Heart right ventricle (tissue), 16 donors: ENCODE data around the gene ALK. TPM values are rescaled to one million over a fixed set of nuclear protein-coding genes. Genes with fewer than 3 reads are reported as not detected.

Experiments
- ATAC-seq, 8 donors: fragments of 200-7000 bp; cut with Tn5 transposase; one replicate each; pipeline ENCODE4 v1.9.1; 2020; ENCODE audit warnings: mild to moderate bottlenecking in 8 of 8, moderate library complexity in 8 of 8, moderate number of reproducible peaks in 1 of 8
- DNase-seq, 2 donors: peaks; one replicate each; pipeline ENCODE4 v3.0.0-alpha.2; 2020
- H3K27ac ChIP-seq, 10 donors: fragments of 200-600 bp; sonication (generic) in 2 of 10; one replicate each; pipeline versions ENCODE4 v1.5.0 to v1.8.0; 2020 to 2022; ENCODE audit warnings: mild to moderate bottlenecking in 3 of 10
- H3K27me3 ChIP-seq, 7 donors: fragments of 200-600 bp; one replicate each; pipeline ENCODE4 v1.8.0; 2021 to 2022; ENCODE audit warnings: mild to moderate bottlenecking in 2 of 7
- H3K36me3 ChIP-seq, 9 donors: fragments of 200-600 bp; sonication (generic) in 1 of 9; one replicate each; pipeline versions ENCODE4 v1.5.0 to v1.8.0; 2020 to 2022; ENCODE audit warnings: mild to moderate bottlenecking in 2 of 9
- H3K4me1 ChIP-seq, 9 donors: fragments of 200-600 bp; sonication (generic) in 1 of 9; one replicate each; pipeline versions ENCODE4 v1.5.0 to v1.8.0; 2020 to 2022; ENCODE audit warnings: mild to moderate bottlenecking in 4 of 9
- H3K4me3 ChIP-seq, 10 donors: fragments of 200-600 bp; sonication (generic) in 2 of 10; one replicate each; pipeline versions ENCODE4 v1.5.0 to v1.8.0; 2020 to 2022; ENCODE audit warnings: mild to moderate bottlenecking in 7 of 10, moderate library complexity in 2 of 10
- H3K9me3 ChIP-seq, 11 donors: fragments of 200-600 bp in 10 of 11; sonication (generic) in 2 of 11; one replicate each; pipeline versions ENCODE4 v1.5.0 to v1.8.0; 2013 to 2022; ENCODE audit warnings: mild to moderate bottlenecking in 2 of 11, control low read depth in 1 of 11, moderate library complexity in 1 of 11
- CTCF ChIP-seq, 9 donors: fragments of 200-600 bp; sonication (generic) in 2 of 9; IDR thresholded peaks; one replicate each; pipeline versions ENCODE4 v1.5.0 to v1.8.0; 2021 to 2022; ENCODE audit warnings: antibody characterized with exemption in 9 of 9, mild to moderate bottlenecking in 5 of 9, moderate library complexity in 1 of 9
- WGBS, 2 donors: extraction: QIAGEN DNeasy Blood & Tissue Kit; methylation state at CpG; one replicate each; pipeline ENCODE4 v1.1.7; 2013; ENCODE audit warnings: inconsistent platforms in 1 of 2; 5-methylcytosine and 5-hydroxymethylcytosine counted together
- intact Hi-C, 10 donors: fragments of 100-400 bp; cut with DNase I; formaldehyde crosslinking; loops; one replicate each; pipeline versions ENCODE4 v1.11.1 to v1.14.2; 2022
- polyA plus RNA-seq, 2 donors: library from polyadenylated mRNA; stranded (reverse); fragments of 200-250 nt; gene quantifications; one replicate each; pipeline ENCODE4 v1.2.3, GENCODE V29; 2013
- total RNA-seq, 10 donors: library from RNA; stranded (reverse); fragmentation: NEBNext Ultra II Directional in 3 of 10; extraction: Animal tissue kit (Norgen Biotek cat#: 25700) in 3 of 10; gene quantifications; one replicate each; pipeline versions ENCODE4 v1.2.1 to v1.2.4, GENCODE V29; 2021 to 2023
- donor health status: Arrhythmogenic right ventricular cardiomyopathy.
- donor health status: ischemic (EF 13 %, LVEDD 7.1; RV severe dilation, severe dysfunction).
- donor health status: healthy with polysubstance abuse.
- donor health status: DM: no; HTN: yes; CAD: no.
- donor health status: DM: no; HTN: no; CAD: no.
- donor health status: ischemic (EF 25% LVEDD 6.9; RV normal size, moderate dysfunction).
- donor health status: ischemic (EF 25% LVEDD 5.7; RV mildly dilated, moderate dysfunction).
- donor health status: healthy.
- donor health status: DM: yes; HTN: yes; CAD: no.
- donor health status: Ischemic cardiomyopathy.
- donor health status: ischemic (EF 35%, LVEDD 5.7; RV mildly dilated, moderate dysfunction).
- donor health status: nonischemic (EF 11% LVEDD 7.7; RV severe dilation, severe dysfunction).
- donor health status: DM: yes; HTN: yes; CAD: no.
- donor health status: PGD.
- donor health status: ischemic (EF 29% LVEDD 5.4; RV normal size, mild dysfunction).
- donor health status: nonischemic (EF 23%, LVEDD 6.1; RV moderate dilation, normal function).

The ALK gene
- total and polyA plus RNA-seq, 12 donors: 0.01 to 0.24 (median 0.08) TPM; not detected in 7

DNA sequence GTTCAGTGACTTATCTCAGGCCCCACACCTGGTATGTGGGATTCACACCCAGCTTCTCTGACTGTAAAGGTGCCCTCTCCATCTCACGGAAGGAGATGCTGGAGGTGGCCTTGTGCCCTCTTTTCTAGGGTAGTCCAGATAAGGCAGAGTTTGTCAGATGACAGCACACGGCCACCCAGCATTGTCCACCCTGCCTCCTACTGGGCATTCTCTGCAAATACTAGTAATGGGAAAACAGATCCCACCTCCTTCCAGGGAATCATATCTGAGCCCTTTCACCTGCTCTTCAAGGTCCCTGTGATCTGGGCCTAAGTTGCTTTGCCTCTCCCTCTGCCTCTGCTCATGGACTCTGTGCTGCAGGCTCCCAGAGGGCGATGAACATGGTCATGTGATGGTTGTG is 591.5 kb downstream of the ALK start:
- TF ChIP-seq CTCF (IDR thresholded peaks at IDR 0.05): peak in 1 of 9 donors; percentile 19
- WGBS, 2 donors: 77 to 80% methylated on average over 3 of the region's 3 CpGs
- ATAC-seq (no peak), DNase-seq (no peak)
- intact Hi-C loops: no loop called here
- Histone ChIP-seq H3K27ac (no peak overlapping the region), H3K4me3 (no peak overlapping the region), H3K27me3 (peaks cover 0 to 5% (median 0%) of the 10 kb centered on the region in 7 donors), H3K4me1 (no peaks in the 10 kb centered on the region), H3K9me3 (no peaks in the 10 kb centered on the region), H3K36me3 (no peaks in the 10 kb centered on the region)

DNA sequence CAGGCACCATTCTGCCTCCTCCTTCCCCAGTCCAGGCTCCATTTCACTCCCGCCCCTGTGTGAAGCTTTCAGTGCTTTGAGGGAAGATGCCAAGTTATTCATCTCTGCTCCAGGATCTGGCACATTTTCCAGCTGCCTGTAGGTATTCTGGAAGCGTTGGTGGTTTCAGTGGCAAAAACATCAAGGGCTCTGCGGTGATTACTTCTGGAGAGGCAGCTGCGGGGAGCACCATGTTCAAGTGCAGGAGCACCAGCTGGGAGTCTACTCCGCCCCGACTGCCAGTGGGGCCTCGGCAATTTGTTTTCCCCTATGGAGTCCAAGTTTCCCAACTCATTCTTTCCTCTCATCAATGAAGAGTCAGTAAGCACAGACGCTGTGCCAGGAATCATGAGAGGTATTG is 594.5 kb downstream of the ALK start:
- intact Hi-C loops: no loop called here
- Histone ChIP-seq H3K27me3 (peaks cover 0 to 22% (median 7%) of the 10 kb centered on the region in 7 donors), H3K36me3 (no peaks in the 10 kb centered on the region), H3K27ac (no peak overlapping the region), H3K9me3 (no peaks in the 10 kb centered on the region), H3K4me3 (no peak overlapping the region), H3K4me1 (no peaks in the 10 kb centered on the region)
- ATAC-seq: no peak
- WGBS, 2 donors: 86 to 89% methylated on average over 8 of the region's 8 CpGs
- no peak for TF ChIP-seq CTCF (IDR thresholded peaks at IDR 0.05)
- DNase-seq: no peak

DNA sequence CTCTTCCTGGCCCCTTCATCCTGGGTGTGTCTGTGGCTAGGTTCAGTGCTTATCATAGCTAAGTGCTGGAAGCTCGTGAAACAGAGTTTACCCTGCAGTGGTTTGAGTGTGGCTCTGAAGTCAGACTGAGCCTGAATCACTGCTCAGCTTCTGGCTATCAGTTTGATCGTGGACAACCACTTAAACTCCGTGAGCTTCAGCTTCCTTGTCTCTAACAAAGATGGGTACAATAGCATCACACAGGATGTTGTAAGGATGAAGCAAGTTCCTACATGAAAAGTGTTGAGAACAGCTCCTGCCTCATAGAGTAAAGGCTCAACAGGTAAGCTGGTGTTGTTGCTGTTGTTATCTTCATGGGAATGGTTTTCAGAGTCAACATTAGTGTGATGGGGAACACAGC is 595.8 kb downstream of the ALK start:
- no peak for TF ChIP-seq CTCF (IDR thresholded peaks at IDR 0.05)
- Histone ChIP-seq H3K27ac (no peak overlapping the region), H3K27me3 (peaks cover 0 to 33% (median 18%) of the 10 kb centered on the region in 7 donors), H3K9me3 (no peaks in the 10 kb centered on the region), H3K36me3 (no peaks in the 10 kb centered on the region), H3K4me3 (no peak overlapping the region), H3K4me1 (no peaks in the 10 kb centered on the region)
- DNase-seq (no peak), ATAC-seq (no peak)
- 57 to 58% methylated on average over 3 of the region's 3 CpGs for WGBS, 2 donors
- intact Hi-C loops: no loop called here

DNA sequence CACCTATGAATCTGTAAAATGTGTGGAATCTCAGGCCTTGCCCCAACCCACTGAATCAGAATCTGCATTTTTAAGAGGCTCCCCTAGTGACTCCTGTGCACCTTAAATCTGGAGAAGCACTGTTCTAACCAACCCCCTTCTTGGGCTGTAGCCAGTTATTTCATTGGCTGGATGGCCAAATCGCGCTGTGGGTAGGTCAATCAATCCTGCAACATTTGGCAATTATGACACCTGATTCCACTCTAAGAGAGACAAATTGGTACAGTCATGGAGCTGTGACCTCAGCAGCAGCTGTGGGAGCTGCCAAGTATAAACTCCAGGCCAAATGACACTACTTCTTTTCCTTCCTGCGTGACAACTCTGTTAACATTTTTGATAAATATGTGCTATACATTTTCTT is 597.4 kb downstream of the ALK start:
- Histone ChIP-seq H3K36me3 (no peaks in the 10 kb centered on the region), H3K27me3 (peaks cover 0 to 48% (median 33%) of the 10 kb centered on the region in 7 donors), H3K4me1 (no peaks in the 10 kb centered on the region), H3K27ac (no peak overlapping the region), H3K4me3 (no peak overlapping the region), H3K9me3 (no peaks in the 10 kb centered on the region)
- intact Hi-C loops: no loop called here
- no peak for ATAC-seq
- TF ChIP-seq CTCF (IDR thresholded peaks at IDR 0.05): no peak
- DNase-seq: no peak
- WGBS, 2 donors: 65 to 73% methylated on average over 3 of the region's 3 CpGs
